ENCODE measurements around the gene LGALS16. TPM values are rescaled to one million over a fixed set of nuclear protein-coding genes. Genes with fewer than 3 reads are reported as not detected.
"Not testable (repeated sequence)": the region's sequence is repeated elsewhere in the genome, so short reads cannot be mapped to it uniquely, and the experiment has no call there.

LGALS16 gene
- total RNA-seq, 1 donor from 2014 or later, result not detected

GRCh38 chr19:39677961-39678889, 22.5 kb downstream of the LGALS16 start:
- no peak for DNase-seq (ENCODE audit: low read depth, low spot score)

GRCh38 chr19:39679056-39679790, 23.5 kb downstream of the LGALS16 start:
- DNase-seq (ENCODE audit: low read depth, low spot score), result no peak

- no peak for DNase-seq (ENCODE audit: low read depth, low spot score)
These were observed 24.1 kb downstream of the LGALS16 start for GRCh38 chr19:39679791-39680168.

GRCh38 chr19:39680593-39680992, 24.9 kb downstream of the LGALS16 start:
- no peak for DNase-seq (ENCODE audit: low read depth, low spot score)

- DNase-seq (ENCODE audit: low read depth, low spot score), result no peak
These were observed 25.7 kb downstream of the LGALS16 start for GRCh38 chr19:39681416-39681815.

GRCh38 chr19:39684267-39684666, 28.6 kb downstream of the LGALS16 start:
- DNase-seq (ENCODE audit: low read depth, low spot score), result no peak

GRCh38 chr19:39686739-39687138, 31.0 kb downstream of the LGALS16 start:
- DNase-seq (ENCODE audit: low read depth, low spot score), result no peak

- not testable (repeated sequence) for DNase-seq (ENCODE audit: low read depth, low spot score)
These were observed 32.9 kb downstream of the LGALS16 start for GRCh38 chr19:39688637-39689036.

GRCh38 chr19:39692166-39692565, 36.5 kb downstream of the LGALS16 start:
- DNase-seq (ENCODE audit: low read depth, low spot score), result no peak

- no peak for DNase-seq (ENCODE audit: low read depth, low spot score)
These were observed 37.1 kb downstream of the LGALS16 start for GRCh38 chr19:39692822-39693221.

- DNase-seq (ENCODE audit: low read depth, low spot score), result no peak
These were observed 40.0 kb downstream of the LGALS16 start for GRCh38 chr19:39695759-39696158.

- DNase-seq (ENCODE audit: low read depth, low spot score), result no peak
These were observed 40.7 kb downstream of the LGALS16 start for GRCh38 chr19:39696387-39696786.

- no peak for DNase-seq (ENCODE audit: low read depth, low spot score)
These were observed 42.8 kb downstream of the LGALS16 start for GRCh38 chr19:39698535-39698934.

- no peak for DNase-seq (ENCODE audit: low read depth, low spot score)
These were observed 45.6 kb downstream of the LGALS16 start for GRCh38 chr19:39701291-39701690.

GRCh38 chr19:39704181-39705044, 48.7 kb downstream of the LGALS16 start, which contains the start of gene LGALS14:
LGALS14 (plus strand) TSS chr19:39704481; CDS start chr19:39704529, 48 bp downstream.
- DNase-seq (ENCODE audit: low read depth, low spot score), result no peak

- DNase-seq (ENCODE audit: low read depth, low spot score), result no peak
These were observed 50.0 kb downstream of the LGALS16 start for GRCh38 chr19:39705578-39706188.

GRCh38 chr19:39708594-39708993, 52.9 kb downstream of the LGALS16 start:
- no peak for DNase-seq (ENCODE audit: low read depth, low spot score)

GRCh38 chr19:39709026-39709872, 53.5 kb downstream of the LGALS16 start:
- DNase-seq (ENCODE audit: low read depth, low spot score), result no peak
